Astrocyte of the spinal cord (primary cell): ENCODE results near the gene RANBP3.

Experiments
- DNase-seq: peaks from one replicate; pipeline ENCODE4 v3.0.0; 2011; ENCODE audit warnings: low read depth, low spot score
- H3K4me3 ChIP-seq: 2 replicates; pipeline ENCODE4 v1.5.1; 2011; ENCODE audit warnings: low read depth, mild to moderate bottlenecking, low read length, moderate library complexity
- CTCF ChIP-seq: IDR thresholded peaks from 2 replicates; pipeline ENCODE4 v1.5.1; 2012; ENCODE audit warnings: low read depth, mild to moderate bottlenecking, low read length, inconsistent platforms
- in situ Hi-C: cut with HindIII; loops from 2 replicates; pipeline ENCODE4 v1.10.0; 2017; ENCODE audit warnings: low sequenced_read_pairs

The RANBP3 gene

GRCh38 chr19:5972355-5972731, 5.6 kb downstream of the RANBP3 start:
- TF ChIP-seq CTCF = no peak
- no peak overlapping the region for H3K4me3 ChIP-seq
- in situ Hi-C loops = no loop called here
- DNase-seq = no peak

- no peak for TF ChIP-seq CTCF
- H3K4me3 ChIP-seq = no peak overlapping the region
- in situ Hi-C loops = no loop called here
- DNase-seq = no peak
Observed at GRCh38 chr19:5971714-5972354, 6.1 kb downstream of the RANBP3 start.

- DNase-seq = no peak
- no peak for TF ChIP-seq CTCF
- no peak overlapping the region for H3K4me3 ChIP-seq
- in situ Hi-C loops = no loop called here
Observed at GRCh38 chr19:5969476-5969875, 8.5 kb downstream of the RANBP3 start.

GRCh38 chr19:5968431-5969373, 9.2 kb downstream of the RANBP3 start:
- TF ChIP-seq CTCF = no peak
- in situ Hi-C loops = no loop called here
- DNase-seq = no peak

GRCh38 chr19:5967994-5968430, 9.9 kb downstream of the RANBP3 start:
- TF ChIP-seq CTCF = peak; percentile 91
- peak; percentile 73 for DNase-seq
- in situ Hi-C loops = no loop called here
- H3K4me3 ChIP-seq = no peak overlapping the region

More at GRCh38 chr19:5968431-5969373, 9.2 kb downstream of the RANBP3 start:
- no peak overlapping the region for H3K4me3 ChIP-seq

GRCh38 chr19:5967571-5967970, 10.4 kb downstream of the RANBP3 start:
- DNase-seq = no peak
- no peak overlapping the region for H3K4me3 ChIP-seq
- no peak for TF ChIP-seq CTCF
- in situ Hi-C loops = no loop called here
